Bronchial epithelial cell (primary cell): ENCODE results near the gene TLR4. TPM values are rescaled to one million over a fixed set of nuclear protein-coding genes. Genes with fewer than 3 reads are reported as not detected.

ENCODE experiments used
- DNase-seq: peaks from one replicate; pipeline ENCODE4 v3.0.0-alpha.2; 2010; ENCODE audit warnings: low read depth
- FAIRE-seq: peaks from 2 replicates; lab custom pipeline; 2011; peaks lifted over from hg19 to GRCh38; lab: Jason Lieb, UNC
- H3K27me3 ChIP-seq: 2 replicates; pipeline ENCODE4 v1.5.1; 2011; ENCODE audit warnings: low read length; ENCODE audit not compliant: control insufficient read depth, insufficient read depth
- H3K36me3 ChIP-seq: 2 replicates; pipeline ENCODE4 v1.5.1; 2011; ENCODE audit warnings: low read length; ENCODE audit not compliant: control insufficient read depth, insufficient read depth
- H3K4me3 ChIP-seq: 2 replicates; pipeline ENCODE4 v1.5.1; 2011; ENCODE audit warnings: mild to moderate bottlenecking, low read depth, low read length, control low read depth
- CTCF ChIP-seq: IDR thresholded peaks from 2 replicates; pipeline ENCODE4 v1.5.1; 2011; ENCODE audit warnings: mild to moderate bottlenecking, moderate library complexity, low read length, control low read depth, inconsistent platforms; ENCODE audit not compliant: insufficient read depth, severe bottlenecking
- total RNA-seq: library from RNA; depleted of rRNA; stranded (reverse); fragments of >200 nt; gene quantifications from 2 replicates; pipeline ENCODE4 v1.2.1, GENCODE V29; 2014

Gene TLR4
- total RNA-seq, 1 donor from 2014 or later = 0.26 TPM

- FAIRE-seq (no peak), DNase-seq (no peak)
- H3K27me3 ChIP-seq = no peaks in the 10 kb centered on the region
- no peaks in the 10 kb centered on the region for H3K36me3 ChIP-seq
- no peak for TF ChIP-seq CTCF
- no peak overlapping the region for H3K4me3 ChIP-seq
Measured at GRCh38 chr9:117715411-117715989, 11.3 kb downstream of the TLR4 start.

DNA sequence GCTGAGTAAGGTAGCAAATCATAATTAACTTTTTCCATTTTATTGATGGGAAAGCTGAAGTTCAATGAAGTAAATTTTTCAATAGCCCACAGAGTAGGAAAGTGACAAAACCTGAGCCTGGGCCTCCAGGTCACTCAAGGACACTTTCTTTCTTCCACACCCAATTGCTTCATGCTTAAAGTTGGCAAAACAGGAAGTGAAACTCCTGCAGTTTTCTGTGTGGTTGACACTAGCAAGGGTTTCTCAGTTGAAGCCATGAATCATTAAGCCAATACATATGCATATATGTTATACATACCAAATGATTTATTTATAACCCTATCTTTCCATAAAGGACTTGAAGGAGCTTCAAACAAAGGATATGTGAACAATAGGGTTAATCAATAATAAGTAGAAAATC, 13.9 kb downstream of the TLR4 start:
- FAIRE-seq (no peak), DNase-seq (peak; percentile 52)
- H3K36me3 ChIP-seq = no peaks in the 10 kb centered on the region
- H3K4me3 ChIP-seq = no peak overlapping the region
- no peak for TF ChIP-seq CTCF
- no peaks in the 10 kb centered on the region for H3K27me3 ChIP-seq

DNA sequence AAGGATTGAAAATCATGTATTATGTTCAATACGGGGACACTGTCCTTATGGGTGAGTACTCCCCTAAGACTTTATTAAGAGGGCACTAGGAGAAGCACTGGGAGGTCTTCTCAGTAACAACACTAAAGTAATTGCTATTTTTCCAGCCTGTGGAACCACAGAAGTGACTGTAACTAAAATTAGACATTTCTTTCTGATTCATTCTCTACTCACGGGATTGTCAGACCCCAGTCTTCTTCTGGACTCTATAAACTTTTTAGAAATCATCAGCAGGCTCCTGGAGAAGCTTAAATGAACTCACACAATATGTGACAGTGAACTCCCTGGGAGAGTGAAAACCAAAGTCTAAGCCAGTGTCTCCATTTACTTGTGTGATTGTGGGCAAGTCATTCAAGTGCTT, 14.5 kb downstream of the TLR4 start:
- TF ChIP-seq CTCF = no peak
- no peak overlapping the region for H3K4me3 ChIP-seq
- no peak for DNase-seq
- no peaks in the 10 kb centered on the region for H3K36me3 ChIP-seq
- H3K27me3 ChIP-seq = no peaks in the 10 kb centered on the region
- no peak for FAIRE-seq

- no peak for FAIRE-seq
- no peaks in the 10 kb centered on the region for H3K36me3 ChIP-seq
Measured at GRCh38 chr9:117719161-117719920, 15.1 kb downstream of the TLR4 start.

DNA sequence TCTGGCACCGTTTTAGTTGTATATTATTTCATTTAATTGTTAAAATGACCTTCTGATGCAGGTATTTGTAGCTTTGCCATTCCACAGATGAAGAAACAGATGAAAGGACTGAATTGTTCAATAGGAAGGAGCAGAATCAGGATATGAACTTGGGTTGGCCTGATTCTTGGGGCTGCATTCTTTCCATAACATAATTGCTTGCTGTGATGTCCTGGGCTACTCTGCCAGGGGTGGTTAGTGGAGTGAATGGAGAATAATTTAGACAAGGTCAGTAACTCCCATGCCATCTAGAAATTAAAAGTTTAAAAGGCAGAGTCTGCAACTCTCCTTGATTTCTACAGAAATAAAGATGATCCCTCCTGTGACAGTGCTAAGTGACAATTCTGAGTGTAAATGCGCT, 15.9 kb downstream of the TLR4 start:
- FAIRE-seq = no peak
- no peak for DNase-seq

More at GRCh38 chr9:117719161-117719920, 15.1 kb downstream of the TLR4 start:
- no peak for DNase-seq
- Histone ChIP-seq H3K4me3 (no peak overlapping the region), H3K27me3 (no peaks in the 10 kb centered on the region)
- no peak for TF ChIP-seq CTCF

More for the DNA sequence above, 15.9 kb downstream of the TLR4 start:
- Histone ChIP-seq H3K4me3 (no peak overlapping the region), H3K27me3 (no peaks in the 10 kb centered on the region), H3K36me3 (no peaks in the 10 kb centered on the region)
- no peak for TF ChIP-seq CTCF
